ENCODE measurements around the gene INPPL1. TPM values are rescaled to one million over a fixed set of nuclear protein-coding genes. Genes with fewer than 3 reads are reported as not detected.
A peak's percentile ranks its signal among the peaks of the same experiment; 100 is the strongest.

INPPL1 gene
- total RNA-seq, 1 experiment from 2014 or later, result 214 TPM

DNA sequence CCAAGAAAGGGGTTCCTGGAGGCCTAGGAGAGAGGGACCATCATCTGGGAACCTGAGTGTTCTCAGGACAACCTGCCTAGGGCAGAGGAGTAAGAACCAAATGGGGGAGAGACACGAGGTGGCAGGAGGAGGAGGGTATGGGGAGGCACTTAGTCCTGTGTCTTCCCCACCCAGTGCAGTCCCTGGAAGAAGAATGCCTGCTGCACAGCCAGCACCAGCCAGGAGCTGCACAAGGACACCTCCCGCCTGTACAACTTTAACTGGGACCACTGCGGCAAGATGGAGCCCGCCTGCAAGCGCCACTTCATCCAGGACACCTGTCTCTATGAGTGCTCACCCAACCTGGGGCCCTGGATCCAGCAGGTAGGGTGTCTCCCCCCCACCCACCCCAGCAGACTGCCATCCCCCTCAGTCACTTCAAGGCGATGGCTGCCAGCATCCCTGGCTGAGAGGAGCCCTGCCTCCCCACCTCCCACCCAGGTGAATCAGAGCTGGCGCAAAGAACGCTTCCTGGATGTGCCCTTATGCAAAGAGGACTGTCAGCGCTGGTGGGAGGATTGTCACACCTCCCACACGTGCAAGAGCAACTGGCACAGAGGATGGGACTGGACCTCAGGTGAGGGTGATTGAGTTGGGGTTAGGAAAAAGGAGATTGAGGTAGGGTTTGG is 3.7 kb upstream of the INPPL1 start:
- H3T11ph ChIP-seq (ENCODE audit: low read length), result no peak overlapping the region
- TF ChIP-seq, protein P1, sequence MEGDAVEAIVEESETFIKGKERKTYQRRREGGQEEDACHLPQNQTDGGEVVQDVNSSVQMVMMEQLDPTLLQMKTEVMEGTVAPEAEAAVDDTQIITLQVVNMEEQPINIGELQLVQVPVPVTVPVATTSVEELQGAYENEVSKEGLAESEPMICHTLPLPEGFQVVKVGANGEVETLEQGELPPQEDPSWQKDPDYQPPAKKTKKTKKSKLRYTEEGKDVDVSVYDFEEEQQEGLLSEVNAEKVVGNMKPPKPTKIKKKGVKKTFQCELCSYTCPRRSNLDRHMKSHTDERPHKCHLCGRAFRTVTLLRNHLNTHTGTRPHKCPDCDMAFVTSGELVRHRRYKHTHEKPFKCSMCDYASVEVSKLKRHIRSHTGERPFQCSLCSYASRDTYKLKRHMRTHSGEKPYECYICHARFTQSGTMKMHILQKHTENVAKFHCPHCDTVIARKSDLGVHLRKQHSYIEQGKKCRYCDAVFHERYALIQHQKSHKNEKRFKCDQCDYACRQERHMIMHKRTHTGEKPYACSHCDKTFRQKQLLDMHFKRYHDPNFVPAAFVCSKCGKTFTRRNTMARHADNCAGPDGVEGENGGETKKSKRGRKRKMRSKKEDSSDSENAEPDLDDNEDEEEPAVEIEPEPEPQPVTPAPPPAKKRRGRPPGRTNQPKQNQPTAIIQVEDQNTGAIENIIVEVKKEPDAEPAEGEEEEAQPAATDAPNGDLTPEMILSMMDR (conservative IDR thresholded peaks at IDR 0.05), result no peak
- Mint-ChIP-seq H3K27me3 (ENCODE audit: low read depth) (peaks cover 33% of the 10 kb centered on the region), H3K36me3 (ENCODE audit: insufficient read depth in 1 of 3, low read depth in 3 of 3) (peaks cover 0 to 5% (median 0%) of the 10 kb centered on the region in 3 experiments; a peak in 1 of 7 replicates), H3K9me3 (no peaks in the 10 kb centered on the region), H3K4me1 (peaks cover 26 to 34% of the 10 kb centered on the region in 2 experiments), H3K4me3 (peak overlapping the region in 1 of 2 experiments; percentile 36; a peak in 1 of 5 replicates), H3K27ac (no peak overlapping the region; a peak in 1 of 7 replicates)
- no peak overlapping the region for H2AFZ ChIP-seq (ENCODE audit: low read length)
- H2BK120ac ChIP-seq (ENCODE audit: low read depth, low read length, poor library complexity, severe bottlenecking), result no peak overlapping the region
- H4K91ac ChIP-seq (ENCODE audit: insufficient read length, low read depth, low read length), result no peak overlapping the region
- no peaks in the 10 kb centered on the region for H4K20me1 ChIP-seq (ENCODE audit: control insufficient read depth, insufficient read depth, insufficient read length)
- H3K4ac ChIP-seq (ENCODE audit: low read depth, low read length), result no peak overlapping the region
- peak; percentile 19 for DNase-seq
- no peak overlapping the region for H2BK20ac ChIP-seq (ENCODE audit: low read depth, low read length, poor library complexity, severe bottlenecking)
- H3K56ac ChIP-seq (ENCODE audit: insufficient read length, low read depth, low read length), result no peak overlapping the region
- peaks cover 3% of the 10 kb centered on the region for H3K79me1 ChIP-seq (ENCODE audit: insufficient read depth, low read depth, low read length, poor library complexity, severe bottlenecking)
- H2BK5ac ChIP-seq (ENCODE audit: insufficient read length, low read length), result no peak overlapping the region
- peaks cover 2% of the 10 kb centered on the region; the same call in 1 of the 2 replicates for H3K4me1 ChIP-seq (ENCODE audit: insufficient read depth, low read length)
- H3K4me2 ChIP-seq (ENCODE audit: insufficient read depth, insufficient read length, low read length), result no peak overlapping the region
- H4K8ac ChIP-seq (replicated peaks; ENCODE audit: insufficient read length, low read depth, low read length), result no peak overlapping the region
- no peak overlapping the region for H3K27ac ChIP-seq (ENCODE audit: insufficient read length, low read depth, low read length)
- no peak overlapping the region for H2BK12ac ChIP-seq (ENCODE audit: insufficient read length, low read depth, low read length)
- H3K18ac ChIP-seq (ENCODE audit: insufficient read length, low read depth, low read length), result no peak overlapping the region
- H3K23ac ChIP-seq (ENCODE audit: insufficient read length, low read depth, low read length), result no peak overlapping the region
- H3K23me2 ChIP-seq (ENCODE audit: insufficient read length, low read depth, low read length, poor library complexity, severe bottlenecking), result peaks cover 16% of the 10 kb centered on the region
- H3K14ac ChIP-seq (ENCODE audit: insufficient read depth, low read length), result no peak overlapping the region
- peaks cover 2% of the 10 kb centered on the region; the same call in 1 of the 2 replicates for H3K79me2 ChIP-seq (ENCODE audit: insufficient read depth, low read length)
- no peaks in the 10 kb centered on the region for H3K9me3 ChIP-seq (ENCODE audit: control insufficient read depth, low read depth, low read length)
- no peak overlapping the region for H2AK5ac ChIP-seq (ENCODE audit: insufficient read length, low read length)
- no peak overlapping the region for H2BK15ac ChIP-seq (ENCODE audit: low read depth, low read length)
- no peaks in the 10 kb centered on the region for H3K27me3 ChIP-seq (ENCODE audit: insufficient read depth, low read length)
- H4K5ac ChIP-seq (ENCODE audit: insufficient read length, low read depth, low read length), result no peak overlapping the region
- no peak overlapping the region for H3K9ac ChIP-seq (ENCODE audit: extremely low read depth, insufficient read length, low read length)
- no CpG with 5 or more reads among the region's 10 CpGs for WGBS (ENCODE audit: extremely low coverage, insufficient read length, low lambda C conversion rate)
